HEK293T (cell line): ENCODE results near the gene CNIH1.

Experiments
- NFRKB ChIP-seq: fragments of 450-650 bp; IDR thresholded peaks from 2 replicates; pipeline ENCODE4 v1.6.1; 2016; ENCODE audit warnings: mild to moderate bottlenecking, moderate library complexity
- SUZ12 ChIP-seq: fragments of 450-650 bp; IDR thresholded peaks from 2 replicates; pipeline ENCODE4 v1.6.1; 2016; ENCODE audit warnings: mild to moderate bottlenecking

DNA sequence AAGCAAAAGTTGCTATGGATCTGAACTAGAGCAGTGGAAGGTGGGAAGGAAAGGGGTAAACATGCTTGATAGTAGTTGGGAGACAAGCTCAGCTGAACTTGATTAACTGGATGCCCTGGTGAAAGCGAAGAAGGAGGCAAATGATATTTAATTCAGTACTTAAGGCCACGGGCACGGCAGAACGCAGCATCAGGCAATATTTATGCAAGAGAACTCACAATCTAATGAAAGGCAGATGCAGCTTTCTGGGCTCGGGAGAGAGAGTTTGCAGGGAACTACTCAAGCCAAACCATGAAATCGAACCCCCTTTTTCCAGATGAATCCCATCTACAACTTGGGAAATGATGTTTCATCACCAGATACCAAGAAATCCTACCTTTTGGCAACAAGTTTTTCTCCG is 3.5 kb upstream of the CNIH1 start:
- TF ChIP-seq SUZ12 (no peak), NFRKB (no peak)
